Measurements from ENCODE around the gene GNG5. TPM values are rescaled to one million over a fixed set of nuclear protein-coding genes. Genes with fewer than 3 reads are reported as not detected.

The GNG5 gene
- polyA plus RNA-seq, 1 experiment = 124 TPM

DNA sequence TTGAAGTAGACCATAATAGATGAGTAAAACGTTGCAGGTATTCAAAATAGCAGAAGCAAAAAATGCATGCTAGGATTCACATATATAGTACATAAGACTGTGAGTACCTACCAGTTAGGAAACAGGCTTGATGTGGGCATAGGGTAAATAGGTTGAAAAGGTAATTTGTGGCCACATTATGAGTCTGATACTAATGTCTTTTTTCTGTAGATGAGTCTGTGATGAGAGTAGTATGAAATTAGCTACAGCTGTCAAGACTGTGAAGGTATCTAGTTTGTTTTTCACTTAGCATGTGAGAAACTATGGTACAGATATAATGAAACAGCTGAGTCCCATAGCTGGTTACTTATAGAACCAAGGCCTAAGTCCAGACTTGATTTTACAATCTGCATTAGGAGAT, 12.6 kb downstream of the GNG5 start:
- Histone ChIP-seq H3K4me3 (ENCODE audit: low read depth, low read length) (no peak overlapping the region), H3K9me3 (ENCODE audit: control insufficient read depth, insufficient read depth, low read length) (no peaks in the 10 kb centered on the region), H3K27me3 (ENCODE audit: control insufficient read depth, insufficient read depth, low read length) (no peaks in the 10 kb centered on the region), H3K27ac (ENCODE audit: low read depth, low read length) (no peak overlapping the region)
- TF ChIP-seq CTCF (IDR thresholded peaks at IDR 0.05; ENCODE audit: low read depth, low read length) = no peak
- ChIA-PET POLR2A (no interaction called here), CTCF (interaction anchor here (0.6 to 0.9 kb wide), 2 partner anchors 60 to 723 kb away, joined by 4 to 5 read pairs; no protein-coding TSS in a partner anchor)
- no peak for DNase-seq (ENCODE audit: low read depth, low spot score)

- no peak overlapping the region for H3K27ac ChIP-seq (ENCODE audit: low read depth, low read length)
- no peaks in the 10 kb centered on the region for H3K27me3 ChIP-seq (ENCODE audit: control insufficient read depth, insufficient read depth, low read length)
- DNase-seq (ENCODE audit: low read depth, low spot score) = no peak
- CTCF ChIA-PET = no interaction called here
- H3K9me3 ChIP-seq (ENCODE audit: control insufficient read depth, insufficient read depth, low read length) = no peaks in the 10 kb centered on the region
- POLR2A ChIA-PET = no interaction called here
- no peak overlapping the region for H3K4me3 ChIP-seq (ENCODE audit: low read depth, low read length)
- TF ChIP-seq CTCF (IDR thresholded peaks at IDR 0.05; ENCODE audit: low read depth, low read length) = no peak
These were observed 13.7 kb downstream of the GNG5 start for GRCh38 chr1:84492726-84493125.

DNA sequence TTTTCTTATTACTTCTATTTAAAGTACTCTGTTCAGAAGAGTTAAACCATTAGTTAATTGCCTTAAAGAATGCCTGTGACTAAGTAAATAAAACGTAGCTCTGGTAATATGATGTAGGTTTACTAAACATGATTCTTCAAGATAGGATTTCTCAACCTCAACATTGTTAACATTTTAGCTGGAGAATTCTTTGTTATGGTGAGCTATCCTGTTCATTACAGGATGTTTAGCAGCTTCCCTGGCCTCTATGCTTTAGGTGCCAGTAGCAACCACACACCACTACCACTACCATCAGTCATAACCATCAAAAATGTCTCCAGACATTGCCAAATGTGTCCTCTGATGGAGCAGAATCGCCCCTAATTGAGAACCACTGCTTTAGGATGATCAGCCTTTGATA, 16.6 kb downstream of the GNG5 start:
- no peaks in the 10 kb centered on the region for H3K27me3 ChIP-seq (ENCODE audit: control insufficient read depth, insufficient read depth, low read length)
- DNase-seq (ENCODE audit: low read depth, low spot score) = no peak
- H3K9me3 ChIP-seq (ENCODE audit: control insufficient read depth, insufficient read depth, low read length) = no peaks in the 10 kb centered on the region
- POLR2A ChIA-PET = no interaction called here
- CTCF ChIA-PET = interaction anchor here (0.9 to 1.4 kb wide), 2 partner anchors 56 to 349 kb away, joined by 4 read pairs; no protein-coding TSS in a partner anchor
- no peak overlapping the region for H3K27ac ChIP-seq (ENCODE audit: low read depth, low read length)
- H3K4me3 ChIP-seq (ENCODE audit: low read depth, low read length) = no peak overlapping the region
- no peak for TF ChIP-seq CTCF (IDR thresholded peaks at IDR 0.05; ENCODE audit: low read depth, low read length)

GRCh38 chr1:84488107-84488506, 18.3 kb downstream of the GNG5 start:
- no peaks in the 10 kb centered on the region for H3K9me3 ChIP-seq (ENCODE audit: control insufficient read depth, insufficient read depth, low read length)
- H3K4me3 ChIP-seq (ENCODE audit: low read depth, low read length) = no peak overlapping the region
- H3K27ac ChIP-seq (ENCODE audit: low read depth, low read length) = no peak overlapping the region
- H3K27me3 ChIP-seq (ENCODE audit: control insufficient read depth, insufficient read depth, low read length) = no peaks in the 10 kb centered on the region
- CTCF ChIA-PET = interaction anchor here (1.1 kb wide), 1 partner anchor 284 kb away, joined by 3 read pairs; no protein-coding TSS in a partner anchor
- no peak for DNase-seq (ENCODE audit: low read depth, low spot score)
- POLR2A ChIA-PET = interaction anchor here (0.6 kb wide), 1 partner anchor 202 kb away, joined by 6 read pairs; the partner anchor contains the start of gene SSX2IP
- no peak for TF ChIP-seq CTCF (IDR thresholded peaks at IDR 0.05; ENCODE audit: low read depth, low read length)

- CTCF ChIA-PET = interaction anchor here (1.3 to 1.5 kb wide), 3 partner anchors 17 to 464 kb away, joined by 3 to 5 read pairs (median 4); no protein-coding TSS in a partner anchor
- no peak for DNase-seq (ENCODE audit: low read depth, low spot score)
- H3K9me3 ChIP-seq (ENCODE audit: control insufficient read depth, insufficient read depth, low read length) = no peaks in the 10 kb centered on the region; the same call in 1 of the 2 replicates
- no peak for TF ChIP-seq CTCF (IDR thresholded peaks at IDR 0.05; ENCODE audit: low read depth, low read length)
- no peak overlapping the region for H3K27ac ChIP-seq (ENCODE audit: low read depth, low read length)
- POLR2A ChIA-PET = no interaction called here
- no peak overlapping the region; the same call in 1 of the 2 replicates for H3K4me3 ChIP-seq (ENCODE audit: low read depth, low read length)
- no peaks in the 10 kb centered on the region for H3K27me3 ChIP-seq (ENCODE audit: control insufficient read depth, insufficient read depth, low read length)
These were observed 25.1 kb downstream of the GNG5 start for GRCh38 chr1:84481317-84481716.
